H9 (cell line): Measurements from ENCODE around the gene KLHL22. TPM values are rescaled to one million over a fixed set of nuclear protein-coding genes. Genes with fewer than 3 reads are reported as not detected.

Experiments
- DNase-seq: peaks from one replicate; pipeline ENCODE4 v3.0.0-alpha.2; 2017
- H2AFZ ChIP-seq: one replicate; pipeline ENCODE4 v1.6.1; 2013; ENCODE audit warnings: mild to moderate bottlenecking, low read length, control low read depth, moderate library complexity
- H2AK5ac ChIP-seq: 2 replicates; pipeline ENCODE4 v1.6.1; 2013; ENCODE audit warnings: low read length, control low read depth, mixed read lengths; ENCODE audit not compliant: insufficient read length
- H2BK120ac ChIP-seq: one replicate; pipeline ENCODE4 v1.6.1; 2013; ENCODE audit warnings: low read depth, mild to moderate bottlenecking, low read length, control low read depth, inconsistent platforms; ENCODE audit not compliant: poor library complexity, severe bottlenecking
- H2BK12ac ChIP-seq: 2 replicates; pipeline ENCODE4 v1.6.1; 2013; ENCODE audit warnings: low read length, control low read depth, mixed read lengths, low read depth; ENCODE audit not compliant: insufficient read length
- H2BK15ac ChIP-seq: 2 replicates; pipeline ENCODE4 v1.6.1; 2013; ENCODE audit warnings: low read depth, low read length, control low read depth
- H2BK20ac ChIP-seq: one replicate; pipeline ENCODE4 v1.6.1; 2013; ENCODE audit warnings: low read depth, mild to moderate bottlenecking, low read length, control low read depth, inconsistent platforms; ENCODE audit not compliant: poor library complexity, severe bottlenecking
- H2BK5ac ChIP-seq: 2 replicates; pipeline ENCODE4 v1.6.1; 2013; ENCODE audit warnings: low read length, control low read depth, mixed read lengths; ENCODE audit not compliant: insufficient read length
- H3K14ac ChIP-seq: 2 replicates; pipeline ENCODE4 v1.6.1; 2013; ENCODE audit warnings: low read length, control low read depth; ENCODE audit not compliant: insufficient read depth
- H3K18ac ChIP-seq: 2 replicates; pipeline ENCODE4 v1.6.1; 2013; ENCODE audit warnings: low read depth, mild to moderate bottlenecking, mixed read lengths, low read length, control low read depth; ENCODE audit not compliant: insufficient read length
- H3K23ac ChIP-seq: 2 replicates; pipeline ENCODE4 v1.6.1; 2013; ENCODE audit warnings: low read length, control low read depth, mixed read lengths, low read depth; ENCODE audit not compliant: insufficient read length
- H3K23me2 ChIP-seq: 2 replicates; pipeline ENCODE4 v1.6.1; 2013; ENCODE audit warnings: low read depth, mild to moderate bottlenecking, mixed read lengths, low read length, control low read depth; ENCODE audit not compliant: insufficient read length, poor library complexity, severe bottlenecking
- H3K27ac ChIP-seq: 2 replicates; pipeline ENCODE4 v1.5.1; 2013; ENCODE audit warnings: low read length, control low read depth, mixed read lengths, low read depth; ENCODE audit not compliant: insufficient read length
- H3K27me3 ChIP-seq: 2 replicates; pipeline ENCODE4 v1.6.1; 2013; ENCODE audit warnings: low read length, control low read depth, inconsistent platforms; ENCODE audit not compliant: insufficient read depth
- H3K4ac ChIP-seq: 2 replicates; pipeline ENCODE4 v1.6.1; 2013; ENCODE audit warnings: low read depth, mild to moderate bottlenecking, control low read depth, inconsistent platforms, low read length, moderate library complexity
- H3K4me1 ChIP-seq: 2 replicates; pipeline ENCODE4 v1.6.1; 2013; ENCODE audit warnings: low read length, control low read depth, inconsistent platforms; ENCODE audit not compliant: insufficient read depth
- H3K4me2 ChIP-seq: 2 replicates; pipeline ENCODE4 v1.6.1; 2013; ENCODE audit warnings: low read length, control low read depth, mixed read lengths; ENCODE audit not compliant: insufficient read length, insufficient read depth
- H3K56ac ChIP-seq: 2 replicates; pipeline ENCODE4 v1.6.1; 2013; ENCODE audit warnings: low read depth, mild to moderate bottlenecking, mixed read lengths, low read length, control low read depth; ENCODE audit not compliant: insufficient read length
- H3K79me1 ChIP-seq: 2 replicates; pipeline ENCODE4 v1.6.1; 2013; ENCODE audit warnings: low read depth, mild to moderate bottlenecking, moderate library complexity, low read length, control low read depth, inconsistent platforms; ENCODE audit not compliant: insufficient read depth, poor library complexity, severe bottlenecking
- H3K79me2 ChIP-seq: 2 replicates; pipeline ENCODE4 v1.6.1; 2013; ENCODE audit warnings: low read length, control low read depth, inconsistent platforms; ENCODE audit not compliant: insufficient read depth
- H3K9ac ChIP-seq: 2 replicates; pipeline ENCODE4 v1.6.1; 2013; ENCODE audit warnings: low read length, control low read depth, mixed read lengths; ENCODE audit not compliant: insufficient read length; ENCODE audit errors: extremely low read depth
- H3K9me3 ChIP-seq: one replicate; pipeline ENCODE4 v1.6.1; 2013; ENCODE audit warnings: low read depth, low read length, inconsistent platforms; ENCODE audit not compliant: control insufficient read depth
- H3T11ph ChIP-seq: one replicate; pipeline ENCODE4 v1.6.1; 2013; ENCODE audit warnings: mild to moderate bottlenecking, low read length, control low read depth, inconsistent platforms
- H4K20me1 ChIP-seq: one replicate; pipeline ENCODE4 v1.6.1; 2013; ENCODE audit not compliant: control insufficient read depth, insufficient read length, insufficient read depth
- H4K5ac ChIP-seq: 2 replicates; pipeline ENCODE4 v1.6.1; 2013; ENCODE audit warnings: low read depth, mild to moderate bottlenecking, mixed read lengths, low read length, control low read depth; ENCODE audit not compliant: insufficient read length
- H4K8ac ChIP-seq: replicated peaks from 2 replicates; pipeline ENCODE4 v1.6.1; 2013; ENCODE audit warnings: low read length, control low read depth, mixed read lengths, low read depth; ENCODE audit not compliant: insufficient read length
- H4K91ac ChIP-seq: 2 replicates; pipeline ENCODE4 v1.6.1; 2013; ENCODE audit warnings: low read depth, mild to moderate bottlenecking, moderate library complexity, mixed read lengths, low read length, control low read depth; ENCODE audit not compliant: insufficient read length
- H3K27ac Mint-ChIP-seq, 3 experiments: 2 replicates in 2 of 3; 3 replicates in 1 of 3; pipeline ENCODE4 v1.8.0; 2020 to 2021; ENCODE audit warnings: mixed read lengths in 3 of 3, mild to moderate bottlenecking in 1 of 3, moderate library complexity in 1 of 3
- H3K27me3 Mint-ChIP-seq: 2 replicates; pipeline ENCODE4 v1.8.0; 2021; ENCODE audit warnings: low read depth, mild to moderate bottlenecking, moderate library complexity, mixed read lengths
- H3K36me3 Mint-ChIP-seq, 3 experiments: 2 replicates in 2 of 3; 3 replicates in 1 of 3; pipeline ENCODE4 v1.8.0; 2020 to 2021; ENCODE audit warnings: low read depth in 3 of 3, mixed read lengths in 3 of 3; ENCODE audit not compliant: insufficient read depth in 1 of 3
- H3K4me1 Mint-ChIP-seq, 2 experiments: 2 replicates each; pipeline ENCODE4 v1.8.0; 2020; ENCODE audit warnings: mixed read lengths in 2 of 2
- H3K4me3 Mint-ChIP-seq, 2 experiments: 2 replicates in 1 of 2; 3 replicates in 1 of 2; pipeline ENCODE4 v1.8.0; 2020 to 2021; ENCODE audit warnings: mild to moderate bottlenecking in 2 of 2, mixed read lengths in 2 of 2, moderate library complexity in 1 of 2
- H3K9me3 Mint-ChIP-seq, 2 experiments: 2 replicates in 1 of 2; 3 replicates in 1 of 2; pipeline ENCODE4 v1.8.0; 2020; ENCODE audit warnings: mild to moderate bottlenecking in 2 of 2, mixed read lengths in 2 of 2, moderate library complexity in 1 of 2
- CTCF ChIP-seq: fragments of 200-600 bp; sonication (generic); conservative IDR thresholded peaks from 3 replicates; pipeline ENCODE4 v1.8.0; 2021; ENCODE audit warnings: antibody characterized with exemption, mild to moderate bottlenecking
- WGBS: extraction: QIAGEN DNeasy Blood & Tissue Kit; methylation state at CpG from one replicate; pipeline ENCODE4 v1.1.7; 2013; ENCODE audit warnings: missing lambda C conversion rate, low lambda C conversion rate, mixed read lengths; ENCODE audit not compliant: insufficient read length; ENCODE audit errors: extremely low coverage; 5-methylcytosine and 5-hydroxymethylcytosine counted together
- total RNA-seq: library from RNA; stranded (reverse); gene quantifications from 2 replicates; pipeline ENCODE4 v1.2.1, GENCODE V29; 2021

The KLHL22 gene
- total RNA-seq, 1 experiment from 2014 or later = 11.9 TPM

- no peak overlapping the region for H3K9ac ChIP-seq
- H3K4me1 ChIP-seq = no peaks in the 10 kb centered on the region
- H2BK20ac ChIP-seq = no peak overlapping the region
- H3K36me3 Mint-ChIP-seq = peaks cover 4 to 6% (median 4%) of the 10 kb centered on the region in 3 experiments; a peak in 5 of 7 replicates
- no peak overlapping the region for H3K4ac ChIP-seq
- no peak overlapping the region for H2BK15ac ChIP-seq
- no peak overlapping the region for H4K5ac ChIP-seq
- peaks cover 0 to 2% of the 10 kb centered on the region in 2 experiments; a peak in 1 of 5 replicates for H3K9me3 Mint-ChIP-seq
- no CpG with 5 or more reads among the region's 1 CpG for WGBS
- no peak overlapping the region for H3K4me3 Mint-ChIP-seq
- no peak overlapping the region for H3K14ac ChIP-seq
- no peak overlapping the region for H2AK5ac ChIP-seq
- H3K18ac ChIP-seq = no peak overlapping the region
- TF ChIP-seq CTCF = no peak
- no peak overlapping the region for H4K91ac ChIP-seq
- H3K4me1 Mint-ChIP-seq = no peaks in the 10 kb centered on the region
- no peak overlapping the region for H3K4me2 ChIP-seq
- no peaks in the 10 kb centered on the region for H3K79me1 ChIP-seq
- no peaks in the 10 kb centered on the region for H3K27me3 ChIP-seq
- no peak overlapping the region for H2BK5ac ChIP-seq
- no peak overlapping the region for H3T11ph ChIP-seq
- H2BK120ac ChIP-seq = no peak overlapping the region
- H3K27ac ChIP-seq = no peak overlapping the region
- no peaks in the 10 kb centered on the region for H3K79me2 ChIP-seq
- H2AFZ ChIP-seq = no peak overlapping the region
- no peak overlapping the region for H3K27ac Mint-ChIP-seq
- no peak overlapping the region for H3K56ac ChIP-seq
- no peak overlapping the region for H3K23ac ChIP-seq
- H2BK12ac ChIP-seq = no peak overlapping the region
- peaks cover 2% of the 10 kb centered on the region for H3K27me3 Mint-ChIP-seq
- H3K23me2 ChIP-seq = no peaks in the 10 kb centered on the region
- no peaks in the 10 kb centered on the region for H4K20me1 ChIP-seq
- H4K8ac ChIP-seq = no peak overlapping the region
- H3K9me3 ChIP-seq = no peaks in the 10 kb centered on the region
- DNase-seq = no peak
Measured at GRCh38 chr22:20450551-20450906, 45.1 kb downstream of the KLHL22 start.
